ENCODE data around the gene RFC5.

DNA sequence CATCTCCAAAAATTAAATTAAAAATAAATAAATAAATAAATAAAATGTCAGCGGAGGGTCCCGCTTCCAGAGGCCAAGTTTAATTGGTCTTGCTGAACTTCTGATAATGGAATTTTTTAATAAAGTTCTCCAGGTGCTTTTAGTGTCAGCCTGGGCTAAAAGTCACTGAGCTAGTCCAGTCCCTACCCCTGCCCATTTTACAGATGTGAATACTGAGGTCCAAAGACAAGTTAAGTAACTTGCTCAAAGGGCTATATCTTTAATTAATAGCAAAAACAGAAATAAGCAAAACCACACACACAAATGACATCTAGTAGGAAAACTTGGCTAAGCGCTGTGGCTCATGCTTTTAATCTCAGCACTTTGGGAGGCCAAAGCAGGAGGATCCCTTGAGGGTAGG lies 5.6 kb upstream of the RFC5 start:
- no peak for TF ChIP-seq GABPA (IDR thresholded peaks at IDR 0.05; ENCODE audit: low read depth)
- TF ChIP-seq CBX5 (IDR thresholded peaks at IDR 0.05; ENCODE audit: low read depth): no peak
- no peak for TF ChIP-seq NRF1 (conservative IDR thresholded peaks at IDR 0.05; ENCODE audit: low read depth, low read length)
- TF ChIP-seq, protein P1, sequence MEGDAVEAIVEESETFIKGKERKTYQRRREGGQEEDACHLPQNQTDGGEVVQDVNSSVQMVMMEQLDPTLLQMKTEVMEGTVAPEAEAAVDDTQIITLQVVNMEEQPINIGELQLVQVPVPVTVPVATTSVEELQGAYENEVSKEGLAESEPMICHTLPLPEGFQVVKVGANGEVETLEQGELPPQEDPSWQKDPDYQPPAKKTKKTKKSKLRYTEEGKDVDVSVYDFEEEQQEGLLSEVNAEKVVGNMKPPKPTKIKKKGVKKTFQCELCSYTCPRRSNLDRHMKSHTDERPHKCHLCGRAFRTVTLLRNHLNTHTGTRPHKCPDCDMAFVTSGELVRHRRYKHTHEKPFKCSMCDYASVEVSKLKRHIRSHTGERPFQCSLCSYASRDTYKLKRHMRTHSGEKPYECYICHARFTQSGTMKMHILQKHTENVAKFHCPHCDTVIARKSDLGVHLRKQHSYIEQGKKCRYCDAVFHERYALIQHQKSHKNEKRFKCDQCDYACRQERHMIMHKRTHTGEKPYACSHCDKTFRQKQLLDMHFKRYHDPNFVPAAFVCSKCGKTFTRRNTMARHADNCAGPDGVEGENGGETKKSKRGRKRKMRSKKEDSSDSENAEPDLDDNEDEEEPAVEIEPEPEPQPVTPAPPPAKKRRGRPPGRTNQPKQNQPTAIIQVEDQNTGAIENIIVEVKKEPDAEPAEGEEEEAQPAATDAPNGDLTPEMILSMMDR (IDR thresholded peaks at IDR 0.05 in 2 of 3, conservative IDR thresholded peaks at IDR 0.05 in 1 of 3; ENCODE audit: control insufficient read depth in 2 of 3, extremely low read depth in 1 of 3, insufficient read depth in 1 of 3, low read depth in 3 of 3, low read length in 3 of 3): no peak
- no peak for TF ChIP-seq SIN3A (IDR thresholded peaks at IDR 0.05; ENCODE audit: low read depth, low read length)
- no peak for TF ChIP-seq POLR2A (IDR thresholded peaks at IDR 0.05; ENCODE audit: low read depth, low read length)
- no peak for TF ChIP-seq POLR2AphosphoS2 (IDR thresholded peaks at IDR 0.05; ENCODE audit: low read depth, low read length)
- no peak for TF ChIP-seq EP300 (IDR thresholded peaks at IDR 0.05; ENCODE audit: borderline replicate concordance in 1 of 2, control insufficient read depth in 1 of 2, low read depth in 2 of 2, low read length in 2 of 2)
- TF ChIP-seq BMI1 (IDR thresholded peaks at IDR 0.05; ENCODE audit: borderline replicate concordance): no peak
- no peak for TF ChIP-seq FOS (IDR thresholded peaks at IDR 0.05; ENCODE audit: borderline replicate concordance, extremely low read depth, insufficient read length)
- no peak for TF ChIP-seq JUND (IDR thresholded peaks at IDR 0.05; ENCODE audit: low read depth, low read length)
- TF ChIP-seq, protein P2, sequence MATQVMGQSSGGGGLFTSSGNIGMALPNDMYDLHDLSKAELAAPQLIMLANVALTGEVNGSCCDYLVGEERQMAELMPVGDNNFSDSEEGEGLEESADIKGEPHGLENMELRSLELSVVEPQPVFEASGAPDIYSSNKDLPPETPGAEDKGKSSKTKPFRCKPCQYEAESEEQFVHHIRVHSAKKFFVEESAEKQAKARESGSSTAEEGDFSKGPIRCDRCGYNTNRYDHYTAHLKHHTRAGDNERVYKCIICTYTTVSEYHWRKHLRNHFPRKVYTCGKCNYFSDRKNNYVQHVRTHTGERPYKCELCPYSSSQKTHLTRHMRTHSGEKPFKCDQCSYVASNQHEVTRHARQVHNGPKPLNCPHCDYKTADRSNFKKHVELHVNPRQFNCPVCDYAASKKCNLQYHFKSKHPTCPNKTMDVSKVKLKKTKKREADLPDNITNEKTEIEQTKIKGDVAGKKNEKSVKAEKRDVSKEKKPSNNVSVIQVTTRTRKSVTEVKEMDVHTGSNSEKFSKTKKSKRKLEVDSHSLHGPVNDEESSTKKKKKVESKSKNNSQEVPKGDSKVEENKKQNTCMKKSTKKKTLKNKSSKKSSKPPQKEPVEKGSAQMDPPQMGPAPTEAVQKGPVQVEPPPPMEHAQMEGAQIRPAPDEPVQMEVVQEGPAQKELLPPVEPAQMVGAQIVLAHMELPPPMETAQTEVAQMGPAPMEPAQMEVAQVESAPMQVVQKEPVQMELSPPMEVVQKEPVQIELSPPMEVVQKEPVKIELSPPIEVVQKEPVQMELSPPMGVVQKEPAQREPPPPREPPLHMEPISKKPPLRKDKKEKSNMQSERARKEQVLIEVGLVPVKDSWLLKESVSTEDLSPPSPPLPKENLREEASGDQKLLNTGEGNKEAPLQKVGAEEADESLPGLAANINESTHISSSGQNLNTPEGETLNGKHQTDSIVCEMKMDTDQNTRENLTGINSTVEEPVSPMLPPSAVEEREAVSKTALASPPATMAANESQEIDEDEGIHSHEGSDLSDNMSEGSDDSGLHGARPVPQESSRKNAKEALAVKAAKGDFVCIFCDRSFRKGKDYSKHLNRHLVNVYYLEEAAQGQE (IDR thresholded peaks at IDR 0.05; ENCODE audit: low read depth, low read length): no peak
- TF ChIP-seq YY1 (IDR thresholded peaks at IDR 0.05; ENCODE audit: low read depth, low read length): no peak
- no peak for TF ChIP-seq SUPT20H (IDR thresholded peaks at IDR 0.05; ENCODE audit: borderline replicate concordance, control insufficient read depth, low read depth, low read length)

All from GM12878 (cell line).